CD4-positive, alpha-beta T cell (primary cell): ENCODE results near the gene RASAL3. TPM values are rescaled to one million over a fixed set of nuclear protein-coding genes. Genes with fewer than 3 reads are reported as not detected.

Source experiments
- ATAC-seq: fragments of 200-7000 bp; cut with Tn5 transposase; one replicate; pipeline ENCODE4 v1.10.0; 2022; ENCODE audit warnings: mild to moderate bottlenecking; ENCODE audit not compliant: poor library complexity
- CTCF ChIA-PET: fragments of 350-600 bp; sonication (Branson Sonifier 250); formaldehyde crosslinking; loops from one replicate; lab custom pipeline; 2021; ENCODE audit warnings: antibody characterized with exemption, inconsistent platforms; lab: Charles Lee
- POLR2A ChIA-PET: fragments of 350-600 bp; sonication (Branson Sonifier 250); formaldehyde crosslinking; loops from one replicate; lab custom pipeline; 2021; ENCODE audit warnings: antibody characterized with exemption, inconsistent platforms; lab: Charles Lee
- DNase-seq, 14 experiments: peaks; one replicate each; pipeline ENCODE4 v3.0.0-alpha.2; 2013 to 2020; ENCODE audit warnings: mixed read lengths in 2 of 14
- H3K27ac ChIP-seq, 2 donors: one replicate each; pipeline versions ENCODE4 v1.5.1 to v1.7.0; 2013; ENCODE audit warnings: low read length in 2 of 2, low read depth in 1 of 2, mild to moderate bottlenecking in 1 of 2
- H3K27me3 ChIP-seq, 2 experiments: 1 replicate in 1 of 2; 2 replicates in 1 of 2; pipeline versions ENCODE4 v1.6.1 to v1.7.0; 2013; ENCODE audit warnings: low read length in 2 of 2, control low read depth in 1 of 2, mild to moderate bottlenecking in 1 of 2, moderate library complexity in 1 of 2; ENCODE audit not compliant: insufficient read depth in 2 of 2, control insufficient read depth in 1 of 2
- H3K36me3 ChIP-seq: one replicate; pipeline ENCODE4 v1.6.1; 2013; ENCODE audit warnings: low read length, control low read depth; ENCODE audit not compliant: insufficient read depth
- H3K4me1 ChIP-seq: one replicate; pipeline ENCODE4 v1.6.1; 2013; ENCODE audit warnings: low read length, control low read depth; ENCODE audit not compliant: insufficient read depth
- H3K4me3 ChIP-seq: one replicate; pipeline ENCODE4 v1.5.1; 2013; ENCODE audit warnings: mild to moderate bottlenecking, low read length, moderate library complexity
- H3K9me3 ChIP-seq, 2 experiments: 1 replicate in 1 of 2; 2 replicates in 1 of 2; pipeline versions ENCODE4 v1.6.1 to v1.7.0; 2013; ENCODE audit warnings: low read length in 2 of 2, mild to moderate bottlenecking in 2 of 2, control low read depth in 1 of 2, moderate library complexity in 1 of 2; ENCODE audit not compliant: control insufficient read depth in 1 of 2, insufficient read depth in 1 of 2
- H3K27ac Mint-ChIP-seq: one replicate; pipeline ENCODE4 v1.8.0; 2020; ENCODE audit warnings: mixed read lengths
- H3K27me3 Mint-ChIP-seq: one replicate; pipeline ENCODE4 v1.8.0; 2021; ENCODE audit warnings: mixed read lengths
- H3K36me3 Mint-ChIP-seq: one replicate; pipeline ENCODE4 v1.8.0; 2021; ENCODE audit warnings: low read depth, mixed read lengths
- H3K4me1 Mint-ChIP-seq: one replicate; pipeline ENCODE4 v1.8.0; 2021; ENCODE audit warnings: low read depth, mixed read lengths
- H3K4me3 Mint-ChIP-seq: one replicate; pipeline ENCODE4 v1.8.0; 2020; ENCODE audit warnings: mild to moderate bottlenecking, mixed read lengths
- H3K9me3 Mint-ChIP-seq: one replicate; pipeline ENCODE4 v1.8.0; 2020; ENCODE audit warnings: mixed read lengths
- CTCF ChIP-seq: fragments of 200-600 bp; IDR thresholded peaks from one replicate; pipeline ENCODE4 v1.8.0; 2022; ENCODE audit warnings: antibody characterized with exemption, mild to moderate bottlenecking
- intact Hi-C, 2 experiments: fragments of 100-400 bp; cut with DNase I in 1 of 2; cut with micrococcal nuclease in 1 of 2; formaldehyde crosslinking; loops; one replicate each; pipeline versions ENCODE4 v1.15.1 to v1.9.0; 2023 to 2025; cut with DNase I, micrococcal nuclease
- total RNA-seq, 174 experiments: library from RNA in 2 of 174; stranded (reverse) in 2 of 174; gene quantifications; one replicate each; pipeline ENCODE4 v1.2.3 and lab custom pipeline; 2021 to 2026

RASAL3 gene
- total RNA-seq, 2 experiments from 2014 or later, result 91.8 to 92.8 TPM

GRCh38 chr19:15431396-15432017, 32.8 kb downstream of the RASAL3 start:
- Histone ChIP-seq H3K36me3 (peaks cover 29% of the 10 kb centered on the region), H3K4me1 (peaks cover 44% of the 10 kb centered on the region), H3K27me3 (no peaks in the 10 kb centered on the region), H3K27ac (peak overlapping the region in 1 of 2 donors; percentile 60), H3K9me3 (peaks cover 0 to 6% of the 10 kb centered on the region in 2 experiments), H3K4me3 (peak overlapping the region; percentile 87)
- Mint-ChIP-seq H3K27me3 (no peaks in the 10 kb centered on the region), H3K4me3 (peak overlapping the region; percentile 99), H3K9me3 (no peaks in the 10 kb centered on the region), H3K36me3 (peaks cover 29% of the 10 kb centered on the region), H3K27ac (peak overlapping the region; percentile 88), H3K4me1 (peaks cover 28% of the 10 kb centered on the region)
- POLR2A ChIA-PET, result interaction anchor here (0.9 to 1.4 kb wide), 3 partner anchors 12 to 53 kb away, joined by 3 to 5 read pairs (median 4); no protein-coding TSS in a partner anchor
- CTCF ChIA-PET, result interaction anchor here (1.7 kb wide), 1 partner anchor 12 kb away, joined by 5 read pairs; the partner anchor contains the start of gene AKAP8L
- no peak for ATAC-seq
- intact Hi-C loops, result loop anchor here (1.0 to 5.0 kb wide), 6 partner anchors 12 to 99 kb away; partner anchors contain the start of genes AKAP8 (in 1 of the 2), AKAP8L (in 1 of the 2), BRD4 (in 1 of the 2) and WIZ (in 1 of the 2)
- TF ChIP-seq CTCF, result no peak
- no peak for DNase-seq

DNA sequence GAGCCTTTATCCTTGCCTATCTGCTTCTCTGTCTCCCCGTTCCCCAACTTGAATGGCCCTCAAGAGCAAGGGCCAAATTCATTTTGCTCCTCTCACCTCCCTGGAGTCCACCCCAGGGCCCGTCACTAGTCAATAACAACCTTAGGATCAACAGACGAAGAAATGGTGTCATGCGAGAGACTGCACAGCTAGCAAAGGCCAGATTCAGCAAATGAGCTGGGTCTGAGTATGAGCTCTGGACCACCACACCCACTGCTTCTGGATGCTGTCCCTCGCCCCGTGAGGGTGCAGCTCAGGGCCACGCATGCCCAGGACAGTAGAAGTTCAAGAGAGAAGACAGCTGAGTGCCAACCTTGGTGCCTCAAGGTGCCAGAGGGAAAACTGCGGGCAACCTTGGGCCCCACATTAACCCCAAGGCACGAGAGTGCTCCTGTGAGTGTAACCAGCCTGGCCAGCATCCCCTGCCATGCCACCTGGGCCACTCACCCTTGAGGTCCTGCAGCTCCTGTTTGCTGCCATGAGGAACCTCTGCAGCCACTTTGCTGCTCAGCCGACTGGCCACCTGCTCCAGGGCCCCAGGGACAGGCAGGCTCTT, 33.7 kb downstream of the RASAL3 start:
- Mint-ChIP-seq H3K4me3 (peak overlapping the region; percentile 99), H3K36me3 (peaks cover 38% of the 10 kb centered on the region), H3K27ac (no peak overlapping the region), H3K4me1 (peaks cover 31% of the 10 kb centered on the region), H3K27me3 (no peaks in the 10 kb centered on the region), H3K9me3 (no peaks in the 10 kb centered on the region)
- no peaks in the 10 kb centered on the region for H3K27me3 ChIP-seq
- H3K4me1 ChIP-seq, result peaks cover 44% of the 10 kb centered on the region
- H3K9me3 ChIP-seq, result peaks cover 0 to 6% of the 10 kb centered on the region in 2 experiments
- ChIA-PET CTCF (interaction anchor here (0.6 to 1.7 kb wide), 2 partner anchors 11 to 1063 kb away, joined by 3 to 5 read pairs; partner anchors contain the start of gene AKAP8L), POLR2A (interaction anchor here (1.3 to 2.0 kb wide), 4 partner anchors 11 to 125 kb away, joined by 3 to 11 read pairs (median 4); partner anchors contain the start of gene AKAP8L)
- TF ChIP-seq CTCF, result no peak
- no peak for ATAC-seq
- DNase-seq, result no peak
- no peak overlapping the region for H3K27ac ChIP-seq
- no peak overlapping the region for H3K4me3 ChIP-seq
- intact Hi-C loops, result loop anchor here in 1 of 2 experiments (5.0 kb wide), 1 partner anchor 98 kb away; the partner anchor contains the start of gene BRD4
- H3K36me3 ChIP-seq, result peaks cover 36% of the 10 kb centered on the region

DNA sequence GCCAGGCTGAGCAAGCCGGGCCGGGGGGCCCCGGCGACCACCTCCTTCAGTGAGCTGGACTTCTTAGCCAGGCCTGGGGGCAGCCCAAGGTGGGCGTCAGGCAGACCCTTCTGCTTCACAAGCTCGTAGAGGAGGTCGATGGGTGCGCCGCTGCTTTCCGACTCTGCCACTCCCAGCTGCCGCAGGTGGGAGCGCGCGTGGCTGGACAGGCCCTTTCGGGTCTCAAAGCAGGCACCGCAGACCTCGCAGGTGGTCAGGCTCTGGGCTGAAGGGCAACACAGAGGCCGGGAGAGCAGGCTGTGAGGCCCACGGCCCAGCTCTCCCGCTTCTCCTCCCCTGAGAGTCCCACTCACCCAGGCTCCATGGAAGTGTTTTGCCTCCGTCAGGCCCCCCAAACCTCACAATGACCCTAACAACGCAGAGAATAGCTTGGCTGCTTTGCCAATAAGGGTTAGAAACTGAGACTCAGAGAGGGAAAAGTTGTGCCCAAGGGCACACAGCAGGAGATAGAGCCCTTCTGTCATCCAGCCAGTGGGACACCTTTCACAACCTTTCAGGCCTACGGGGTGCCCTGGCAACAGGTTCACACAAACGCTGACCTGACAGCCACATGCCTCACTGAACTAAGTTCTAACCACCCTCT, 34.4 kb downstream of the RASAL3 start:
- H3K36me3 Mint-ChIP-seq, result peaks cover 41% of the 10 kb centered on the region
- ATAC-seq (no peak), DNase-seq (peak in 1 of 14 experiments; percentile 19)
- peak overlapping the region; percentile 99 for H3K4me3 Mint-ChIP-seq
- no peak for TF ChIP-seq CTCF
- no peaks in the 10 kb centered on the region for H3K9me3 Mint-ChIP-seq
- Histone ChIP-seq H3K4me3 (no peak overlapping the region), H3K27me3 (no peaks in the 10 kb centered on the region), H3K9me3 (peaks cover 0 to 6% of the 10 kb centered on the region in 2 experiments), H3K36me3 (peaks cover 42% of the 10 kb centered on the region), H3K27ac (no peak overlapping the region), H3K4me1 (peaks cover 44% of the 10 kb centered on the region)
- peaks cover 31% of the 10 kb centered on the region for H3K4me1 Mint-ChIP-seq
- ChIA-PET CTCF (interaction anchor here (0.6 to 2.7 kb wide), 3 partner anchors 10 to 1063 kb away, joined by 3 to 12 read pairs (median 4); partner anchors contain the start of gene AKAP8L), POLR2A (interaction anchor here (1.4 to 2.0 kb wide), 2 partner anchors 11 to 126 kb away, joined by 3 to 11 read pairs; partner anchors contain the start of gene AKAP8L)
- no peak overlapping the region for H3K27ac Mint-ChIP-seq
- intact Hi-C loops, result loop anchor here in 1 of 2 experiments (5.0 kb wide), 1 partner anchor 98 kb away; the partner anchor contains the start of gene BRD4
- H3K27me3 Mint-ChIP-seq, result no peaks in the 10 kb centered on the region
